NT2/D1 (cell line): Measurements from ENCODE around the gene ZNF683.

Experiments used
- DNase-seq: peaks from one replicate; pipeline ENCODE4 v3.0.0-alpha.2; 2011; ENCODE audit warnings: low read depth, low spot score
- H3K27me3 ChIP-seq: 2 replicates; pipeline ENCODE4 v1.6.0; 2011; ENCODE audit warnings: mild to moderate bottlenecking; ENCODE audit not compliant: insufficient read length, insufficient read depth
- H3K36me3 ChIP-seq: 2 replicates; pipeline ENCODE4 v1.6.1; 2011; ENCODE audit warnings: mild to moderate bottlenecking, low read length, mixed read lengths; ENCODE audit not compliant: insufficient read depth, insufficient read length
- H3K4me1 ChIP-seq: 2 replicates; pipeline ENCODE4 v1.5.1; 2011; ENCODE audit not compliant: insufficient read depth, insufficient read length
- H3K4me3 ChIP-seq: 2 replicates; pipeline ENCODE4 v1.5.1; 2011; ENCODE audit warnings: low read depth; ENCODE audit not compliant: insufficient read length
- H3K9ac ChIP-seq: 2 replicates; pipeline ENCODE4 v1.6.0; 2011; ENCODE audit warnings: low read depth; ENCODE audit not compliant: insufficient read length
- H3K9me3 ChIP-seq: 2 replicates; pipeline ENCODE4 v1.5.1; 2011; ENCODE audit warnings: mild to moderate bottlenecking, low read length; ENCODE audit not compliant: insufficient read depth
- SUZ12 ChIP-seq: IDR thresholded peaks from 2 replicates; pipeline ENCODE4 v1.6.1; 2011; ENCODE audit not compliant: insufficient read length, insufficient read depth; ENCODE audit errors: extremely low read depth
- YY1 ChIP-seq: IDR thresholded peaks from 2 replicates; pipeline ENCODE4 v1.6.1; 2011; ENCODE audit not compliant: insufficient read length, insufficient read depth
- ZNF274 ChIP-seq: IDR thresholded peaks from 2 replicates; pipeline ENCODE4 v1.6.1; 2011; ENCODE audit warnings: mild to moderate bottlenecking, low read depth, low read length

Gene ZNF683

GRCh38 chr1:26354972-26355371 lies 17.6 kb downstream of the ZNF683 start:
- no peaks in the 10 kb centered on the region for H3K9me3 ChIP-seq
- no peak overlapping the region for H3K4me3 ChIP-seq
- no peaks in the 10 kb centered on the region for H3K36me3 ChIP-seq
- no peak for TF ChIP-seq ZNF274
- no peak for TF ChIP-seq SUZ12
- TF ChIP-seq YY1, result no peak
- DNase-seq, result no peak
- H3K4me1 ChIP-seq, result peaks cover 48% of the 10 kb centered on the region
- peaks cover 14% of the 10 kb centered on the region for H3K27me3 ChIP-seq
- no peak overlapping the region for H3K9ac ChIP-seq

GRCh38 chr1:26353976-26354820 lies 18.4 kb downstream of the ZNF683 start, which contains the start of gene CRYBG2:
TSS of gene CRYBG2 (minus strand) at chr1:26354130. CDS start at chr1:26346657, 7,473 bp downstream.
- no peak for DNase-seq
- Histone ChIP-seq H3K4me1 (peaks cover 51% of the 10 kb centered on the region), H3K36me3 (no peaks in the 10 kb centered on the region), H3K9ac (peak within 1 kb of the TSS; percentile 18), H3K9me3 (no peaks in the 10 kb centered on the region), H3K27me3 (peaks cover 7% of the 10 kb centered on the region), H3K4me3 (no peak within 1 kb of the TSS)
- TF ChIP-seq SUZ12 (no peak), ZNF274 (no peak), YY1 (no peak)

GRCh38 chr1:26353210-26353859 lies 19.2 kb downstream of the ZNF683 start:
- H3K4me3 ChIP-seq, result no peak overlapping the region
- H3K27me3 ChIP-seq, result no peaks in the 10 kb centered on the region
- H3K9me3 ChIP-seq, result no peaks in the 10 kb centered on the region
- DNase-seq, result no peak
- H3K4me1 ChIP-seq, result peaks cover 49% of the 10 kb centered on the region
- no peak for TF ChIP-seq SUZ12
- TF ChIP-seq YY1, result no peak
- no peak for TF ChIP-seq ZNF274
- H3K9ac ChIP-seq, result peak overlapping the region; percentile 12
- H3K36me3 ChIP-seq, result no peaks in the 10 kb centered on the region

GRCh38 chr1:26352338-26352679 lies 20.2 kb downstream of the ZNF683 start:
- Histone ChIP-seq H3K4me1 (peaks cover 47% of the 10 kb centered on the region), H3K9ac (peak overlapping the region; percentile 14)
- TF ChIP-seq SUZ12 (no peak), YY1 (no peak), ZNF274 (no peak)

GRCh38 chr1:26351590-26352337 lies 20.8 kb downstream of the ZNF683 start:
- H3K4me3 ChIP-seq, result no peak overlapping the region
- no peaks in the 10 kb centered on the region for H3K27me3 ChIP-seq
- TF ChIP-seq YY1, result no peak
- TF ChIP-seq ZNF274, result no peak
- TF ChIP-seq SUZ12, result no peak
- peak overlapping the region; percentile 14 for H3K9ac ChIP-seq
- DNase-seq, result no peak
- no peaks in the 10 kb centered on the region for H3K36me3 ChIP-seq
- H3K9me3 ChIP-seq, result no peaks in the 10 kb centered on the region
- H3K4me1 ChIP-seq, result peaks cover 43% of the 10 kb centered on the region

More at GRCh38 chr1:26352338-26352679, 20.2 kb downstream of the ZNF683 start:
- H3K27me3 ChIP-seq, result no peaks in the 10 kb centered on the region
- DNase-seq, result no peak
- H3K9me3 ChIP-seq, result no peaks in the 10 kb centered on the region
- no peaks in the 10 kb centered on the region for H3K36me3 ChIP-seq
- no peak overlapping the region for H3K4me3 ChIP-seq

- no peaks in the 10 kb centered on the region for H3K27me3 ChIP-seq
- H3K9ac ChIP-seq, result peak overlapping the region; percentile 42
- peaks cover 38% of the 10 kb centered on the region for H3K4me1 ChIP-seq
- H3K9me3 ChIP-seq, result no peaks in the 10 kb centered on the region
- H3K4me3 ChIP-seq, result no peak overlapping the region
- no peaks in the 10 kb centered on the region for H3K36me3 ChIP-seq
- TF ChIP-seq ZNF274 (no peak), SUZ12 (no peak), YY1 (no peak)
- no peak for DNase-seq
These were observed 21.6 kb downstream of the ZNF683 start for GRCh38 chr1:26350701-26351589.
